ENCODE data around the gene ZDHHC14. TPM values are rescaled to one million over a fixed set of nuclear protein-coding genes. Genes with fewer than 3 reads are reported as not detected.

The ZDHHC14 gene
- total and polyA plus RNA-seq, 2 of the 8 experiments (the other 6 are each of a cell fraction or from before 2014, with no cell fraction given), result 2.9 to 5.3 TPM

GRCh38 chr6:157693867-157694266, 312.9 kb downstream of the ZDHHC14 start:
- DNase-seq (ENCODE audit: low read depth in 1 of 2, low spot score in 2 of 2) (no peak), FAIRE-seq (no peak)
- Histone ChIP-seq H3K4me2 (ENCODE audit: insufficient read depth in 1 of 2, low read depth in 2 of 2, low read length in 2 of 2) (no peak overlapping the region), H3K9ac (replicated peaks in 1 of 4; ENCODE audit: extremely low read depth in 1 of 4, low read depth in 3 of 4, low read length in 3 of 4) (no peak overlapping the region), H4K8ac (ENCODE audit: extremely low read depth, insufficient read depth, low read length) (no peak overlapping the region), H2BK15ac (ENCODE audit: low read length) (no peak overlapping the region), H3K36me3 (ENCODE audit: control insufficient read depth in 2 of 4, insufficient read depth in 4 of 4, low read length in 3 of 4) (no peaks in the 10 kb centered on the region), H4K5ac (ENCODE audit: insufficient read length, low read depth, low read length) (no peak overlapping the region), H3K79me2 (ENCODE audit: control insufficient read depth in 1 of 2, insufficient read depth in 2 of 2, low read length in 2 of 2) (no peaks in the 10 kb centered on the region), H3K27me3 (replicated peaks in 1 of 4; ENCODE audit: control insufficient read depth in 3 of 4, extremely low read depth in 1 of 4, insufficient read depth in 3 of 4, low read length in 3 of 4) (no peaks in the 10 kb centered on the region; a peak in 1 of 7 replicates), H3K23ac (ENCODE audit: insufficient read length) (no peak overlapping the region), H4K91ac (replicated peaks; ENCODE audit: insufficient read length, low read length) (no peak overlapping the region), H3K4ac (replicated peaks; ENCODE audit: insufficient read length, low read depth, low read length) (no peak overlapping the region), H2BK5ac (ENCODE audit: low read depth, low read length) (no peak overlapping the region), H3K23me2 (ENCODE audit: low read depth, low read length) (no peaks in the 10 kb centered on the region), H2BK20ac (ENCODE audit: low read length) (no peak overlapping the region), H3K14ac (ENCODE audit: insufficient read length) (no peak overlapping the region), H3K18ac (ENCODE audit: extremely low read depth, low read length) (no peak overlapping the region), H4K20me1 (replicated peaks in 1 of 2; ENCODE audit: control insufficient read depth in 1 of 2, insufficient read depth in 2 of 2, low read length in 2 of 2) (no peaks in the 10 kb centered on the region), H3K4me3 (ENCODE audit: extremely low read depth in 1 of 4, insufficient read depth in 2 of 4, low read depth in 3 of 4, low read length in 4 of 4) (no peak overlapping the region), H3K56ac (replicated peaks; ENCODE audit: insufficient read length, low read depth, low read length) (no peak overlapping the region), H3K27ac (ENCODE audit: low read depth, low read length) (no peak overlapping the region), H3K4me1 (replicated peaks in 1 of 4; ENCODE audit: control insufficient read depth in 3 of 4, insufficient read depth in 4 of 4, low read length in 3 of 4) (0 out of 7 replicates have a peak, but pooled peaks cover 0 to 2% (median 0%) of the 10 kb centered on the region in 4 experiments), H2BK120ac (replicated peaks; ENCODE audit: low read depth, low read length) (no peak overlapping the region), H3K9me3 (ENCODE audit: insufficient read depth in 2 of 2, low read depth in 1 of 2, low read length in 1 of 2) (no peaks in the 10 kb centered on the region), H2AFZ (ENCODE audit: low read length) (no peak overlapping the region), H3K79me1 (ENCODE audit: low read depth, low read length) (no peaks in the 10 kb centered on the region), H2AK5ac (ENCODE audit: low read depth, low read length) (0 out of 2 replicates have a peak overlapping the region, but pooled peaks have one; percentile 45), H2BK12ac (ENCODE audit: low read depth, low read length) (no peak overlapping the region)
- POLR2A ChIA-PET (ENCODE audit: partially characterized antibody), result no interaction called here
- TF ChIP-seq SAP30 (IDR thresholded peaks at IDR 0.05; ENCODE audit: insufficient read depth, insufficient replicate concordance, low read length) (no peak), ATF3 (IDR thresholded peaks at IDR 0.05; ENCODE audit: insufficient read depth, low read depth, low read length) (no peak), MAX (IDR thresholded peaks at IDR 0.05) (no peak), RFX5 (IDR thresholded peaks at IDR 0.05; ENCODE audit: borderline replicate concordance, low read depth, low read length) (no peak)
- CTCF ChIA-PET (ENCODE audit: partially characterized antibody), result no interaction called here
- 88% methylated on average over 7 of the region's 7 CpGs; no CpG with 5 or more reads in 1 of the 2 experiments for whole genome bisulfite sequencing, 2 experiments (ENCODE audit: extremely low coverage in 1 of 2, insufficient coverage in 1 of 2, insufficient read length in 1 of 2, insufficient replicate concordance in 2 of 2, low coverage in 1 of 2, low lambda C conversion rate in 2 of 2, missing lambda C conversion rate in 1 of 2)
